HG03103 (cell line): ENCODE results near the gene GNG13.
"Not testable (repeated sequence)": the region's sequence is repeated elsewhere in the genome, so short reads cannot be mapped to it uniquely, and the experiment has no call there.

Experiments
- ATAC-seq: cut with Tn5 transposase; IDR thresholded peaks from one replicate; pipeline ENCODE4 v1.9.1; 2021; ENCODE audit warnings: low read depth; ENCODE audit not compliant: unreplicated experiment

GNG13 gene, protein sequence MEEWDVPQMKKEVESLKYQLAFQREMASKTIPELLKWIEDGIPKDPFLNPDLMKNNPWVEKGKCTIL

DNA sequence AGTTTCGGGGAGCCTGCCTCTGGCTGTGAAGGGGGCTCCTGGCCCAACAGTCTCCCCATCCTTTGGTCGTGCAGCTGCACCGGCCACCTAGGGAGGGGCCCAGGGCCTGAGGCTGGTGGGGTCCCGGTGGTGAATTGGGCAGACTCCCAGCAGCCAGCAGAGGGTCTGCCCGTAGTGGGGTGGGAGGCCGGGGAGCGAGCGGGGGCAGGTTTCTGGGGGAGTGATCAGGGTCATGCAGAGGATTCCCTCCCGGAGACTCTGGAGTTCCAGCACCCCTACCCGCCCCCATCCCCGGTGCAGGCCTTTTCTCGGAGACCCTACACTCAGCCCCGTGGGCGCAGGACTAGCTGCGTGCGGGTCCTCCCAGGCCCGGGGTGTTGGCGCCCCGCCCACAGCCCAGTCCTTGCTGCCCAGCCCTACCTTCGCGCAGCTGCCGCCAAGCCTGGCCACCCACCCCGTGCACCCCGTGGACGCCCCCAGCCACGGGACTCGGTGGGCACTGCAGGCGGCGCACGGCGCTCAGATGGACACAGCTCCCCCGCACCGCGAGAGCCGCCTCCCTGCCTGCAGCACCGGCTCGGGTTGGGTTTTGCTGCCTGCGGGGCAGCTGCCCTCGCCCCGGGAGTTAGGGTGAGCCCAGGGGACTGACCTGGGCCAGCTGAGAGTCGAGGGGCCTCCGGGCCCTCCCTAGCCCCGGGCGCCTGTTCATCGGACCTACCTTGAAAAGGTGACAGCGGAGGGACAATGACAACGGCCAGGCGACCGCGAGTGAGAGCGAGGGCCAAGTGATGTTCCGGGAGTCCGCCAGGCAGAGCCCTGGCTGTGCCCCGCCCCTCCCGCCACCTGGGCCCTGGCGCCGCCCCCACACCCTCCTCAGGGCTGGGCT lies at the start of gene GNG13:
TSS of gene GNG13 (minus strand) at position 787 of the 886 bp plus-strand sequence. CDS start 1,657 bp downstream, outside the sequence.
- ATAC-seq: no peak

DNA sequence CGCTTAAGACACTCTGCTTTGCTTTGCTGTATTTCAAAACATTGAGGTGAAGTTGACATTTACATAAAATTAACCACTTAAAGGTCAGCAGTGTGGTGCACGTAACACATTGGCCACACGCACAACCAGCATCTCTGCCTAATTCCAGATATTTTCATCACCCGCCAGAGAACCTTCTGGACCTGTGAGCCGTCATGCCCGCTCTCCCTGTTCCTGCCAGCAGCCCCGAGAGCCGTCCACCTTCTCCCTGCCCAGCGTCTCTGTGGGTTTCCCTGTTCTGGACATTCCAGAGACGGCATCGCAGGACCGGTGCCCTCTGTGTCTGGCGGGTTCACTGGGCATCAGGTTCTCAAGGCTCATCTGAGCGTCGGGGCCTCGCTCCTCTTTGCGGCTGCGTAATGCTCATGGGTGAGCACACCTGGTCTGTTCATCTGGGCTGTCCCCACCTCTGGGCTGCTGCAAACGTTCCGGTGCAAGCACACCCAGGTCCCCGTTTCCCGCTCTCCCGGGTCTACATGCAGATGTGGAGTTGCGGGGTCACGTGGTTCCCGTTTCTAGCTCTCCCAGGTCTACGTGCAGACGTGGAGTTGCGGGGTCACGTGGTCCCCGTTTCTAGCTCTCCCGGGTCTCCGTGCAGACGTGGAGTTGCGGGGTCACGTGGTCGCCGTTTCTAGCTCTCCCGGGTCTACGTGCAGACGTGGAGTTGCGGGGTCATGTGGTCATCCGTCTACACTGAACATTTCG lies 48.1 kb upstream of the GNG13 start:
- ATAC-seq: no peak

DNA sequence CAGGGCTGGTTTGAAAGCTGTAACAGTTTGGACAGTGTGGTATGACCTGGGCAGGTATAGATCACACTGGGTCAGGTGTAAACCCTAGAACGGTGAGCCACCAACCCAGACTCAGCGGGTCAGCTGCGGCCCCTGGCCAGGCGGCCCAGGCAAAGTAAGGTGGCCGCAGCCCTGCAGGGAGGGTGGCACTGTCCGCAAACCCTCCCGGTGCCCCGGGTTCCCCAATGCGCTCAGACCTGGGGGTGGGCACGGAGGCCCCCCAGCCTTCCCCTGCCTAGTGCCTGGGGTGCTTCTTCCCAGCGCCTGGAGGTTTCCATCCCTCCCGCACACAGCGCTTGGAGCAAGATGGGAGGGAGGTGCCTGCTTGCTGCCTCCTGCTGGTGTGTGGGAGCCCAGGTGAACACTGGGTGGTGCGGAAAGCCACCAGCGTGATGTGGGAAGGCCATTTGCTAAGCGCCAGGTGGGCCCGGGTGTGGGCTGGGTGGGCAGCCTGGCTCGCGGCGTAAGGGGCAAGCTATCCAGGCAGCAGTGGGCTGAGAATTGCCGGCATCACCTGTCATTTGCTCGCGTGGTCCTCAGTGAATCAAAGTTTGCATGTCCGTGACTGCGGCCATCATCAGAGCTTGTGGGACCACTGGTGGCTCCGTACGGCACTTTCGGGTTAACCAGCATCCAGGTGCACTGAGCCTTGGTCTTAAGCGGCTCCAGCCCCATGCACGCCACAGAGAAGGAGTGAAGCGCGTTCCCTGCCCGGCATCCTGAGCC lies 47.3 kb upstream of the GNG13 start:
- ATAC-seq: no peak

- ATAC-seq: no peak
Measured at GRCh38 chr16:847151-847550, 46.6 kb upstream of the GNG13 start.

GRCh38 chr16:845351-845745 lies 44.8 kb upstream of the GNG13 start:
- no peak for ATAC-seq

DNA sequence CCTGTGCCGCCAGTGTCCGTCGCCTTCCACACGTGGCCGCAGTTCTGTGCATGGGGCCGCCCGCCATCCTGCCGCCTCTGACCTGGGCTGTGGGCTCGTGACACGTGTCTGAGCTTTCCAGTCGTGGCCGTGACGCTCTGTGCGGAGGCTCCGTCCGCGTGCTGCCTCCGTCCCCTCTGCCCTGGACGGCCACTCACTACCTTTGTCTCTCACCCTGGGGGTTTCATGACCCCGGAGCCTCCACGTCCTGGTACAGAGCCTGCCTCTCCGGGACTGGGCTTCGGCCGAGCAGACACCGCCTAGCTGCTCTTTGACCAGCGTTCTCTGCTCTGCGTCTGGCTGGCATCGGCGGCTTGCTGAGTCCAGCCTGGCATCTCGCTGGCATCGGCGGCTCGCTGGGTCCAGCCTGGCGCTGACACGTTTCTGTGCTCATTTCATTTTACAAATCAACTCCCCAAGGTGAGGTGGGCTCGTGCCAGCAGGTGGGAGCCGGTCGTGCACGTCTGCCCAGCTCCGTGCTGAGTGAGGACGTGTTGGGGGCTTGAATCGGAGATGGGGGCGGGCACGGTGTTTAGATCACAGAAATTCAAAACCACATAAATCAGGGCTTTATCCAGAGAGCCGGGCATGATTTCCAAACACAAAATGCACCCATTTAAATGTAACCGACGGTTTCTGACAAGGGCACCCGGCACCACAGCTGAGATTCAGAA lies 44.3 kb upstream of the GNG13 start:
- no peak for ATAC-seq

DNA sequence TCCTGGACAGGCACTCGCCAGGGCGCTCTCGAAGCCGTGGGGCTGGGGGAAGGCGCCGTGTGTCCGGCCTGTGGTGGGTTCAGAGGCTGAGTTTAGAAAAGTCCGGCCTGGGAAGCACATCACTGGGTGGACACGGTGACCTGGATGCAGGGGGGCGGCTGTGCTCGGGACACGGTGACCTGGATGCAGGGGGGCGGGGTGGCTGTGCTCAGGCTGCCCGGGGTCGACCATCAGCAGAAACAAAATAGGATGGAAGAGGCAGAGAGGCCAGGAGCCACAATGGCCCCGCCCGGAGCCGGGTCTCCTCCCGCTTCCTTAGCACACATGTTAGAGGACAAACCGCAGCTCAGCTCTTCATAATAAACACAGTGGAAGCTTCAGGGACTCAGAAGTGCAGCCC lies 43.2 kb upstream of the GNG13 start:
- ATAC-seq: no peak

GRCh38 chr16:842711-843560 lies 42.4 kb upstream of the GNG13 start:
- no peak for ATAC-seq

- ATAC-seq: no peak
Measured at GRCh38 chr16:842061-842476, 41.5 kb upstream of the GNG13 start.

- ATAC-seq: no peak
Measured at GRCh38 chr16:841455-842060, 41.0 kb upstream of the GNG13 start.

DNA sequence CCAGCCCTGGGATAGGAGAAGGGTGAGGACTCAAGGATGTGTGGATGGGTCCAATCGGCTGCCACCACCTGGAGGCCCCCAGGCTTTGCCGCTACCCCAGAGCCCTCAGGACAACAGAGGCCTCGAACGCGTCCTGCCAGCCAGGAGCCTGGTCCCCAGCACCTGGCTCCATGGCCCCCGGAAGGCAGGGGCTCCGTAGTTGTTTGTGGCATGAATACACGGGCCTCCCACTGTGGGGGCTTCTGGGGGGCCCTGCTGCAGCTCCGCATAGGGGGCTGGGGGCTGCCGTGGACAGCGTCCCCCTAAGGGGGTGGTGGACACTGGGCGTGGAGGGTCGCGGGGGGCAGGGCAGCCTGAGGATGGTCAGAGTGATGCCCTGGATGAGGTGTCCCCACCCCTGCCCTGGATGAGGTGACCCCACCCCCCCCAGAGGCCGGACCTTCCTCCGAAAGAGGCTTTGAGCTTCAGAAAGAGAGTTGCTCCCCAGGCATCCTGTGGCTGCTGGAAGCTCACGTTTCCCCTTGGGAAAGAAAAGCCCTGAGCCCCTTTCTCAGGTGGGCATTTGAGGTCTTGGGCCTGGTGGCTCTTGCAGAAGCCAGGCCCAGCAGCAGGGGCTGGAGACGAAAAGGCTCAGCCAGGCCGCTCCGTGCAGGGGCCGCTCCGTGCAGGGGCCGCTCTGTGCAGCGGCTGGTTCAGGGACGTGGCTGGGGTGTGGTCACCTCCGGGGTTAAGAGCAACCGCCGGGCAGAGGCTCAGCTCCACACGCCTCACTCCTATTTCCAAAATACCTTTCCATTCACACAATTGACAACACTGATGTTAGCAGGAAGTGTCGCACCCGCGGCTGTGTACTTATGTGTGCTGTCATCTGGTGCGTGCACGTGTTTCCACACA lies 40.3 kb upstream of the GNG13 start:
- no peak for ATAC-seq

DNA sequence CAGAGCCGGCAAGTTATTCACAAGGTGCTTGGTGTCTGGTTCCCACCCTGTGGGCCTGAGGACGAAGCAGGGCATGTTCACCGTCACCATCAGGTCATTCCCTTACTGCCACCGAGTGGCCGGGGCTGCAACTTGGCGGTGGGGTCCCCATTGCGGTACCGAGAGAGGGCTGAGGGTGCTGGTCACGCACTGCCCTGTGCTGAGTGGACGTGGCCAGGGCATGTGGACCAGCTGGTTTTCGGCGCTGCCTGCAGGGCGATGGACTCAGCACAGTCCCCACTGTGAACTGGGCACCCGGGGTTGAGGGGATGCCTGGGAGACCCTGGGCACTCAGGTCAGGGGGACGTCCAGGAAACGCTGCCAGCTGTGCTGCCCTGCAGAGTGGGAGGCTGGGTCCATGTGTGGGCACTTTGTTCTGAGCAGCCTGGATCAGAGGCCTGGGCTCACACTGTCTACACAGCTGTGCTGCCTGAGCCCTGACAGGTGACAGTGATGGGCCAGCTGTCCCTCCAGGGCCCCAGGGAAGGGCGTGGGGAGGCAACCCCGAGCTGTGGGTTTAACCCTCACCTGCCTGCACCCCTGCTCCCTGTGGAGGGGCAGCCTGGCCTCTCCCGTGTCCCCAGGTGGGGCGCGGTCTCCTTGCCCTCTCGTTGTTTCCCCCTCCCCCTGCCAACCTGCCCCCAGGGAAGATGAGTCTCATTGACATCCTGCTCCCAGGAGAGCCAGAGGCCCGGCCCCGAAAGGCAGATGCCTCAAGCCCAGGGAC lies 39.3 kb upstream of the GNG13 start:
- ATAC-seq: no peak

GRCh38 chr16:838741-839140 lies 38.2 kb upstream of the GNG13 start:
- no peak for ATAC-seq

DNA sequence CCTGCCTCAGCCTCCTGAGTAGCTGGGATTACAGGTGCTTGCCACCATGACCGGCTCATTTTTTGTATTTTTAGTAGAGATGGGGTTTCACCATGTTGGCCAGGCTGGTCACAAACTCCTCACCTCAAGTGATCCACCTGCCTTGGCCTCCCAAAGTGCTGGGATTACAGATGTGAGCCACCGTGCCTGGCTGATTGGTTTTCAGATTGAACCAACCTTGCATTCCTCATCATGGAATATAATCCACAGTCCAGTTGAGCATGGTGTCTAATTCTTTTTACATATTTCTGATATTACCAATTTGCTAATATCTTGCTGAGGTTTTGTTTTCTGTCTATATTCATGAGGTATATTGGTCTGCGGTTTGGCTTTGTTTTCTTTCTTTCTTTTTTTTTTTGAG lies 36.3 kb upstream of the GNG13 start:
- ATAC-seq: not testable (repeated sequence)

DNA sequence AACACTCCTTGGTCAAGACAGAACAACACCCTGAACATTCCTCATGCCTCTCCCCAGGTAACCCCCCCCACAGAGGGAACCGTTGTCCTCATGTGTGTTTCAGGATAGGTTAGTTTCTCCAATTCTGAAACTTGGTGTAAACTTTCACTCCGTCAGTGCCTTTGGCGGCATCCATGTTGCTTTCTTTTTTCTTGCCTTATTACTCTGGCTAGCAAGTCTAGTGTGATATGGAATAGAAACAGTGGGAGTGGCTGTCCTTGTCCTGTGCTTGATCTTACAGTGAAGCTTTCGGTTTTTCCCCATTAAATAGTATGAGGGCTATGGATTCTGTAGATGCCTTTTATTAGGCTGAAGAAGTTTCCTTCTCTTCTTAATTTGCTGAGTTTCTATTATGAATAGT lies 35.7 kb upstream of the GNG13 start:
- no peak for ATAC-seq

DNA sequence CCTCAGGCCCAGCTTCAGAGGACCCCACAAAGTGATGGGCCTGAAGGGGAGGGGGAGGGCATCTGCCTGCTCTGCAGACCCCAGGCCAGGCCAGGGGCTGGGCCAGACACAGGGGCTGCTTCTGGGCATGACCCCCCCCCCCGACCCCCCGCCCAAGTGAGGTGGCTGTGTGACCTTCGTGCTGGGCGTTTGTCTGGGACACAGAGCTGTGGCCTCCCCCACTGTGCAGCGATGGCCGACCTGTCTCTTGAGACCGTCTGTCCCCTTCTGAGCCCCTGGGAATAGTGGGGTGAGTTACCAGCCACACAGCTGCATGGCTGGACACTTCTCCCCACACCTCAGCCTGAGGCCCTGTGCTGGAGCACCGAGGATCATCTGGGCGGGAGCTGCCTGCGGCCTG lies 34.8 kb upstream of the GNG13 start:
- no peak for ATAC-seq

GRCh38 chr16:833411-833810 lies 32.9 kb upstream of the GNG13 start:
- no peak for ATAC-seq
